Neural progenitor cell (in vitro differentiated cells): ENCODE measurements around the gene EHMT1. TPM values are rescaled to one million over a fixed set of nuclear protein-coding genes. Genes with fewer than 3 reads are reported as not detected.
"Not testable (repeated sequence)": the region's sequence is repeated elsewhere in the genome, so short reads cannot be mapped to it uniquely, and the experiment has no call there.

Source experiments
- DNase-seq: peaks from one replicate; pipeline ENCODE4 v3.0.0-alpha.2; 2016; ENCODE audit warnings: low spot score
- H2AFZ ChIP-seq: fragments of 200-600 bp; sonication (generic); replicated peaks from 2 replicates; pipeline ENCODE4 v1.6.1; 2016; ENCODE audit warnings: antibody characterized with exemption
- H3F3A ChIP-seq: fragments of 200-600 bp; sonication (generic); 2 replicates; pipeline ENCODE4 v1.6.1; 2016; ENCODE audit warnings: antibody characterized with exemption, low read depth
- H3K27ac ChIP-seq: fragments of 200-600 bp; sonication (generic); 2 replicates; pipeline ENCODE4 v1.5.1; 2016; ENCODE audit warnings: mild to moderate bottlenecking
- H3K27me3 ChIP-seq: fragments of 200-600 bp; sonication (generic); 2 replicates; pipeline ENCODE4 v1.6.1; 2016; ENCODE audit warnings: mild to moderate bottlenecking, moderate library complexity
- H3K36me3 ChIP-seq: fragments of 200-600 bp; sonication (generic); 2 replicates; pipeline ENCODE4 v1.5.1; 2016
- H3K4me1 ChIP-seq: fragments of 200-600 bp; sonication (generic); 2 replicates; pipeline ENCODE4 v1.6.1; 2016; ENCODE audit warnings: mixed run types
- H3K4me2 ChIP-seq: fragments of 200-600 bp; sonication (generic); 2 replicates; pipeline ENCODE4 v1.6.1; 2016
- H3K4me3 ChIP-seq: fragments of 200-600 bp; sonication (generic); 2 replicates; pipeline ENCODE4 v1.5.1; 2016
- H3K79me2 ChIP-seq: fragments of 200-600 bp; sonication (generic); 2 replicates; pipeline ENCODE4 v1.6.1; 2016; ENCODE audit warnings: low read depth
- H3K9ac ChIP-seq: fragments of 200-600 bp; sonication (generic); 2 replicates; pipeline ENCODE4 v1.6.1; 2016
- H3K9me3 ChIP-seq: fragments of 200-600 bp; sonication (generic); 2 replicates; pipeline ENCODE4 v1.5.1; 2016; ENCODE audit warnings: low read depth
- H4K20me1 ChIP-seq: fragments of 200-600 bp; sonication (generic); 2 replicates; pipeline ENCODE4 v1.6.1; 2016; ENCODE audit warnings: low read depth
- H3K27ac Mint-ChIP-seq: 3 replicates; pipeline ENCODE4 v1.8.0; 2021; ENCODE audit warnings: mixed read lengths
- H3K27me3 Mint-ChIP-seq: 2 replicates; pipeline ENCODE4 v1.8.0; 2022; ENCODE audit warnings: low read depth, mild to moderate bottlenecking, inconsistent platforms, moderate library complexity, mixed read lengths; ENCODE audit not compliant: insufficient read depth
- H3K36me3 Mint-ChIP-seq: 3 replicates; pipeline ENCODE4 v1.8.0; 2021; ENCODE audit warnings: mixed read lengths
- H3K4me1 Mint-ChIP-seq: 3 replicates; pipeline ENCODE4 v1.8.0; 2021; ENCODE audit warnings: mixed read lengths
- H3K4me3 Mint-ChIP-seq: 3 replicates; pipeline ENCODE4 v1.8.0; 2021; ENCODE audit warnings: mild to moderate bottlenecking, moderate library complexity, mixed read lengths
- H3K9me3 Mint-ChIP-seq: 3 replicates; pipeline ENCODE4 v1.8.0; 2020; ENCODE audit warnings: mixed read lengths
- CTCF ChIP-seq: fragments of 200-600 bp; sonication (generic); IDR thresholded peaks from 2 replicates; pipeline ENCODE4 v1.5.1; 2017; ENCODE audit warnings: antibody characterized with exemption, mild to moderate bottlenecking
- EZH2 ChIP-seq: fragments of 200-600 bp; sonication (generic); IDR thresholded peaks from 2 replicates; pipeline ENCODE4 v1.6.1; 2017; ENCODE audit warnings: antibody characterized with exemption, mild to moderate bottlenecking, moderate library complexity
- EZH2phosphoT487 ChIP-seq: fragments of 200-600 bp; sonication (generic); IDR thresholded peaks from 2 replicates; pipeline ENCODE4 v1.6.1; 2017; ENCODE audit warnings: antibody characterized with exemption
- total RNA-seq: library from RNA; depleted of rRNA; stranded (reverse); fragments of >200 nt; gene quantifications from 2 replicates; pipeline ENCODE4 v1.2.3, GENCODE V29; 2015; ENCODE audit warnings: low replicate concordance

The EHMT1 gene
- total RNA-seq, 1 donor from 2014 or later: 47.8 TPM

- no peak overlapping the region for H3K9ac ChIP-seq
- H3F3A ChIP-seq: no peaks in the 10 kb centered on the region
- no peak overlapping the region for H3K4me2 ChIP-seq
- H3K9me3 ChIP-seq: no peaks in the 10 kb centered on the region
- H3K4me3 Mint-ChIP-seq: no peak overlapping the region
- H3K4me1 ChIP-seq: no peaks in the 10 kb centered on the region
- no peaks in the 10 kb centered on the region for H3K27me3 Mint-ChIP-seq
- H3K27ac ChIP-seq: no peak overlapping the region
- H4K20me1 ChIP-seq: no peaks in the 10 kb centered on the region
- no peak overlapping the region for H2AFZ ChIP-seq
- no peak overlapping the region for H3K27ac Mint-ChIP-seq
- H3K4me3 ChIP-seq: no peak overlapping the region
- peaks cover 40% of the 10 kb centered on the region for H3K36me3 Mint-ChIP-seq
- no peaks in the 10 kb centered on the region for H3K36me3 ChIP-seq
- no peak for DNase-seq
- H3K27me3 ChIP-seq: no peaks in the 10 kb centered on the region
- TF ChIP-seq CTCF (no peak), EZH2 (no peak), EZH2phosphoT487 (no peak)
- H3K79me2 ChIP-seq: no peaks in the 10 kb centered on the region
- H3K4me1 Mint-ChIP-seq: no peaks in the 10 kb centered on the region
- H3K9me3 Mint-ChIP-seq: peaks cover 3% of the 10 kb centered on the region
Observed at GRCh38 chr9:137807721-137808703, 189.2 kb downstream of the EHMT1 start.

GRCh38 chr9:137809040-137809576, 190.3 kb downstream of the EHMT1 start:
- no peaks in the 10 kb centered on the region for H3F3A ChIP-seq
- H3K4me3 ChIP-seq: no peak overlapping the region
- no peaks in the 10 kb centered on the region for H3K4me1 ChIP-seq
- no peak overlapping the region for H2AFZ ChIP-seq
- H3K9ac ChIP-seq: no peak overlapping the region
- H3K36me3 ChIP-seq: no peaks in the 10 kb centered on the region
- no peak overlapping the region for H3K4me2 ChIP-seq
- Mint-ChIP-seq H3K27me3 (no peaks in the 10 kb centered on the region), H3K36me3 (peaks cover 34% of the 10 kb centered on the region), H3K27ac (no peak overlapping the region), H3K9me3 (peaks cover 3% of the 10 kb centered on the region), H3K4me3 (no peak overlapping the region), H3K4me1 (no peaks in the 10 kb centered on the region)
- H3K27ac ChIP-seq: no peak overlapping the region
- H3K9me3 ChIP-seq: no peaks in the 10 kb centered on the region
- DNase-seq: no peak
- no peaks in the 10 kb centered on the region for H3K27me3 ChIP-seq
- H3K79me2 ChIP-seq: no peaks in the 10 kb centered on the region
- H4K20me1 ChIP-seq: no peaks in the 10 kb centered on the region
- no peak for TF ChIP-seq CTCF
- no peak for TF ChIP-seq EZH2
- TF ChIP-seq EZH2phosphoT487: no peak

GRCh38 chr9:137809726-137810450, 191.1 kb downstream of the EHMT1 start:
- H3K9me3 ChIP-seq, H3K4me3 ChIP-seq, H3K27me3 Mint-ChIP-seq, H3K27ac ChIP-seq, H2AFZ ChIP-seq, H3K27me3 ChIP-seq, DNase-seq, H3F3A ChIP-seq, H3K27ac Mint-ChIP-seq, H3K4me1 ChIP-seq, H3K4me2 ChIP-seq, H3K9me3 Mint-ChIP-seq, H3K79me2 ChIP-seq, H3K4me3 Mint-ChIP-seq, H3K36me3 ChIP-seq, H3K4me1 Mint-ChIP-seq, H3K9ac ChIP-seq, H4K20me1 ChIP-seq: not testable (repeated sequence)
- H3K36me3 Mint-ChIP-seq: peaks cover 34% of the 10 kb centered on the region
